SK-N-SH treated with all-trans-retinoic acid at 6 μM for 48 hours (cell line): ENCODE results near the gene TBC1D2B.

Source experiments
- PATZ1 ChIP-seq: fragments of 250-450 bp; sonication (Bioruptor Pico); IDR thresholded peaks from 2 replicates; pipeline ENCODE4 v1.8.0; 2020; ENCODE audit warnings: mild to moderate bottlenecking, moderate library complexity, borderline replicate concordance
- TF ChIP-seq, protein P1 (sequence below): fragments of 250-450 bp; sonication (Bioruptor Pico); IDR thresholded peaks from 2 replicates; pipeline ENCODE4 v1.5.1; 2021; ENCODE audit warnings: mild to moderate bottlenecking, moderate library complexity

GRCh38 chr15:77991029-77991406 lies 86.5 kb downstream of the TBC1D2B start:
- TF ChIP-seq, protein P1, sequence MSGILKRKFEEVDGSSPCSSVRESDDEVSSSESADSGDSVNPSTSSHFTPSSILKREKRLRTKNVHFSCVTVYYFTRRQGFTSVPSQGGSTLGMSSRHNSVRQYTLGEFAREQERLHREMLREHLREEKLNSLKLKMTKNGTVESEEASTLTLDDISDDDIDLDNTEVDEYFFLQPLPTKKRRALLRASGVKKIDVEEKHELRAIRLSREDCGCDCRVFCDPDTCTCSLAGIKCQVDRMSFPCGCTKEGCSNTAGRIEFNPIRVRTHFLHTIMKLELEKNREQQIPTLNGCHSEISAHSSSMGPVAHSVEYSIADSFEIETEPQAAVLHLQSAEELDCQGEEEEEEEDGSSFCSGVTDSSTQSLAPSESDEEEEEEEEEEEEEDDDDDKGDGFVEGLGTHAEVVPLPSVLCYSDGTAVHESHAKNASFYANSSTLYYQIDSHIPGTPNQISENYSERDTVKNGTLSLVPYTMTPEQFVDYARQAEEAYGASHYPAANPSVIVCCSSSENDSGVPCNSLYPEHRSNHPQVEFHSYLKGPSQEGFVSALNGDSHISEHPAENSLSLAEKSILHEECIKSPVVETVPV (CRISPR knock-in tag), result no peak
- no peak for TF ChIP-seq PATZ1 (CRISPR knock-in tag)
